NCI-H1105 (cell line): ENCODE data around the gene IRX1.

Source experiments
- DNase-seq: peaks from one replicate; lab custom pipeline; 2025; lab: John Stamatoyannopoulos, UW

IRX1 gene

GRCh38 chr5:3600106-3601060 lies 4.8 kb downstream of the IRX1 start:
- no peak for DNase-seq

- DNase-seq: no peak
Measured at GRCh38 chr5:3601061-3601710, 5.6 kb downstream of the IRX1 start.

- no peak for DNase-seq
Measured at GRCh38 chr5:3601911-3602782, 6.5 kb downstream of the IRX1 start.

- DNase-seq: no peak
Measured at GRCh38 chr5:3602785-3603502, 7.3 kb downstream of the IRX1 start.

GRCh38 chr5:3604501-3604900 lies 8.9 kb downstream of the IRX1 start:
- no peak for DNase-seq

GRCh38 chr5:3605298-3606010 lies 9.8 kb downstream of the IRX1 start:
- DNase-seq: no peak

- no peak for DNase-seq
Measured at GRCh38 chr5:3606121-3606831, 10.6 kb downstream of the IRX1 start.

GRCh38 chr5:3607541-3608181 lies 12.0 kb downstream of the IRX1 start:
- no peak for DNase-seq

GRCh38 chr5:3609120-3609681 lies 13.6 kb downstream of the IRX1 start:
- DNase-seq: no peak

GRCh38 chr5:3612591-3613042 lies 17.0 kb downstream of the IRX1 start:
- no peak for DNase-seq

- no peak for DNase-seq
Measured at GRCh38 chr5:3613726-3614125, 18.1 kb downstream of the IRX1 start.

GRCh38 chr5:3615217-3615616 lies 19.6 kb downstream of the IRX1 start:
- no peak for DNase-seq

GRCh38 chr5:3615829-3616228 lies 20.2 kb downstream of the IRX1 start:
- no peak for DNase-seq

- DNase-seq: no peak
Measured at GRCh38 chr5:3619579-3619978, 23.9 kb downstream of the IRX1 start.

- DNase-seq: no peak
Measured at GRCh38 chr5:3622961-3623360, 27.3 kb downstream of the IRX1 start.

GRCh38 chr5:3625626-3626025 lies 30.0 kb downstream of the IRX1 start:
- no peak for DNase-seq

GRCh38 chr5:3634061-3634460 lies 38.4 kb downstream of the IRX1 start:
- no peak for DNase-seq

GRCh38 chr5:3639175-3639574 lies 43.5 kb downstream of the IRX1 start:
- no peak for DNase-seq

- DNase-seq: no peak
Measured at GRCh38 chr5:3642231-3642630, 46.6 kb downstream of the IRX1 start.
